Upper lobe of left lung (tissue), 4 donors: ENCODE data around the gene BEND7.

ENCODE experiments used
- POLR2A ChIP-seq, 4 donors: fragments of 450-650 bp; IDR thresholded peaks; one replicate each; pipeline ENCODE4 v1.5.1; 2016 to 2017; ENCODE audit warnings: antibody characterized with exemption in 4 of 4, mild to moderate bottlenecking in 2 of 4
- TF ChIP-seq, protein P1 (sequence below), 6 experiments: fragments of 450-650 bp in 4 of 6; fragments of 200-600 bp in 2 of 6; sonication (generic) in 2 of 6; IDR thresholded peaks; one replicate each; pipeline ENCODE4 v1.5.1; 2016 to 2019; ENCODE audit warnings: antibody characterized with exemption in 6 of 6

DNA sequence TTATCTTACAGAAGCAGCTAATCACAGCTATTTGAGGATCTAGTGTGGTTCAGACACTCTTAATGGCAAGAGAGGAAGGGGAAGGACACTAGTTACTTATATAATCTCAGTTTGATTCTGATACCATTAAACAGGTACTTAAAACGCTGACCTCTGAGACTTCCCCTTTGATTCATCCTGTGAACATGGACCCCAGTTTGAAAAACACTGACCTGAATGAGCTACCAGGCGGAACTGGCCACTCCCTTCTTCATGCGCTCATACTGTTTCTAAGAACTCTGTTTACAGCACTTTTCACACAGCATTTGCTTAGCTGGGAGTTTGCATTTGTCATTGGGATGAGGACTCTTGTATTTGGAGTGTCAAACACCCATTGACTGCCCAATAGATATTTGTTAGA lies 45.7 kb downstream of the BEND7 start:
- no peak for TF ChIP-seq POLR2A (IDR thresholded peaks at IDR 0.05)
- TF ChIP-seq, protein P1, sequence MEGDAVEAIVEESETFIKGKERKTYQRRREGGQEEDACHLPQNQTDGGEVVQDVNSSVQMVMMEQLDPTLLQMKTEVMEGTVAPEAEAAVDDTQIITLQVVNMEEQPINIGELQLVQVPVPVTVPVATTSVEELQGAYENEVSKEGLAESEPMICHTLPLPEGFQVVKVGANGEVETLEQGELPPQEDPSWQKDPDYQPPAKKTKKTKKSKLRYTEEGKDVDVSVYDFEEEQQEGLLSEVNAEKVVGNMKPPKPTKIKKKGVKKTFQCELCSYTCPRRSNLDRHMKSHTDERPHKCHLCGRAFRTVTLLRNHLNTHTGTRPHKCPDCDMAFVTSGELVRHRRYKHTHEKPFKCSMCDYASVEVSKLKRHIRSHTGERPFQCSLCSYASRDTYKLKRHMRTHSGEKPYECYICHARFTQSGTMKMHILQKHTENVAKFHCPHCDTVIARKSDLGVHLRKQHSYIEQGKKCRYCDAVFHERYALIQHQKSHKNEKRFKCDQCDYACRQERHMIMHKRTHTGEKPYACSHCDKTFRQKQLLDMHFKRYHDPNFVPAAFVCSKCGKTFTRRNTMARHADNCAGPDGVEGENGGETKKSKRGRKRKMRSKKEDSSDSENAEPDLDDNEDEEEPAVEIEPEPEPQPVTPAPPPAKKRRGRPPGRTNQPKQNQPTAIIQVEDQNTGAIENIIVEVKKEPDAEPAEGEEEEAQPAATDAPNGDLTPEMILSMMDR (IDR thresholded peaks at IDR 0.05): no peak
